Sigmoid colon (tissue), 4 donors: Measurements from ENCODE around the gene KLF15.

ENCODE experiments used
- CTCF ChIP-seq, 4 experiments: fragments of 450-650 bp in 3 of 4; fragments of 200-600 bp in 1 of 4; IDR thresholded peaks; one replicate each; pipeline ENCODE4 v1.5.1; 2016 to 2019; ENCODE audit warnings: antibody characterized with exemption in 4 of 4, mild to moderate bottlenecking in 3 of 4, moderate library complexity in 2 of 4
- POLR2A ChIP-seq, 2 donors: fragments of 450-650 bp; IDR thresholded peaks; one replicate each; pipeline ENCODE4 v1.6.1; 2016; ENCODE audit warnings: antibody characterized with exemption in 2 of 2, mild to moderate bottlenecking in 2 of 2, moderate library complexity in 2 of 2
- POLR2AphosphoS5 ChIP-seq, 4 donors: sonication (generic); formaldehyde crosslinking; IDR thresholded peaks; one replicate each; pipeline ENCODE4 v1.6.1; 2017; ENCODE audit warnings: antibody characterized with exemption in 4 of 4

GRCh38 chr3:126304291-126304690, 52.9 kb downstream of the KLF15 start:
- TF ChIP-seq CTCF (IDR thresholded peaks at IDR 0.05) (no peak), POLR2A (IDR thresholded peaks at IDR 0.05) (no peak), POLR2AphosphoS5 (IDR thresholded peaks at IDR 0.05) (no peak)
